Mononuclear cell (primary cell): ENCODE measurements around the gene ALX3. TPM values are rescaled to one million over a fixed set of nuclear protein-coding genes. Genes with fewer than 3 reads are reported as not detected.
"Not testable (repeated sequence)": the region's sequence is repeated elsewhere in the genome, so short reads cannot be mapped to it uniquely, and the experiment has no call there.

Experiments used
- H3K27me3 ChIP-seq: 2 replicates; pipeline ENCODE4 v1.6.0; 2011; ENCODE audit warnings: low read length, control low read depth; ENCODE audit not compliant: insufficient read depth
- H3K4me1 ChIP-seq: 2 replicates; pipeline ENCODE4 v1.5.1; 2011; ENCODE audit warnings: mild to moderate bottlenecking, low read length, control low read depth; ENCODE audit not compliant: insufficient read depth
- H3K4me3 ChIP-seq: 2 replicates; pipeline ENCODE4 v1.5.1; 2011; ENCODE audit warnings: mild to moderate bottlenecking, low read length, moderate library complexity
- H3K9me3 ChIP-seq: 2 replicates; pipeline ENCODE4 v1.5.1; 2011; ENCODE audit warnings: low read depth, mild to moderate bottlenecking, control low read depth, low read length
- total RNA-seq: library from RNA; depleted of rRNA; stranded (reverse); fragments of >200 nt; gene quantifications from one replicate; pipeline ENCODE4 v1.2.3, GENCODE V29; 2012

ALX3 gene
- total RNA-seq, 1 donor = not detected

GRCh38 chr1:110082477-110082876 is 12.0 kb upstream of the ALX3 start:
- no peak overlapping the region for H3K4me3 ChIP-seq
- H3K4me1 ChIP-seq = peaks cover 23% of the 10 kb centered on the region
- no peaks in the 10 kb centered on the region for H3K9me3 ChIP-seq
- H3K27me3 ChIP-seq = peaks cover 45% of the 10 kb centered on the region

- H3K9me3 ChIP-seq = no peaks in the 10 kb centered on the region
- no peak overlapping the region for H3K4me3 ChIP-seq
- H3K4me1 ChIP-seq = peaks cover 23% of the 10 kb centered on the region
- peaks cover 49% of the 10 kb centered on the region for H3K27me3 ChIP-seq
Measured at GRCh38 chr1:110081061-110081460, 10.6 kb upstream of the ALX3 start.

DNA sequence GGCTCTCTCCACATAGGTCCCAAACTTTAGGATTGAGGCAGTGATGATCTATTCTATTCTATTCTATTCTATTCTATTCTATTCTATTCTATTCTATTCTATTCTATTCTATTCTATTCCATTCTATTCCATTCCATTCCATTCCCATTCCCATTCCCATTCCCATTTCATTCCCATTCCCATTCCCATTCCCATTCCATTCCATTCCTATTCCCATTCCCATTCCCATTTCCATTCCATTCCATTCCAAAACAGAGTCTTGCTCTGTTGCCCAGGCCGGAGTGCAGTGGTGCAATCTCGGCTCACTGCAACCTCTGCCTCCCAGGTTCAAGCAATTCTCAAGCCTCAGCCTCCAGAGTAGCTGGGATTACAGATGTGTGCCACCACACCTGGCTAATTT is 9.5 kb upstream of the ALX3 start:
- peaks cover 38% of the 10 kb centered on the region for H3K27me3 ChIP-seq
- H3K4me3 ChIP-seq = not testable (repeated sequence)

GRCh38 chr1:110076789-110077500 is 6.5 kb upstream of the ALX3 start:
- H3K4me3 ChIP-seq = no peak overlapping the region
- H3K9me3 ChIP-seq = no peaks in the 10 kb centered on the region
- peaks cover 31% of the 10 kb centered on the region for H3K27me3 ChIP-seq

More for the DNA sequence above, 9.5 kb upstream of the ALX3 start:
- H3K4me1 ChIP-seq = peaks cover 21% of the 10 kb centered on the region
- not testable (repeated sequence) for H3K9me3 ChIP-seq

GRCh38 chr1:110074166-110074565 is 3.7 kb upstream of the ALX3 start:
- H3K9me3 ChIP-seq = no peaks in the 10 kb centered on the region
- no peak overlapping the region for H3K4me3 ChIP-seq
- H3K27me3 ChIP-seq = peaks cover 52% of the 10 kb centered on the region
- peaks cover 13% of the 10 kb centered on the region for H3K4me1 ChIP-seq

More at GRCh38 chr1:110076789-110077500, 6.5 kb upstream of the ALX3 start:
- no peaks in the 10 kb centered on the region for H3K4me1 ChIP-seq

DNA sequence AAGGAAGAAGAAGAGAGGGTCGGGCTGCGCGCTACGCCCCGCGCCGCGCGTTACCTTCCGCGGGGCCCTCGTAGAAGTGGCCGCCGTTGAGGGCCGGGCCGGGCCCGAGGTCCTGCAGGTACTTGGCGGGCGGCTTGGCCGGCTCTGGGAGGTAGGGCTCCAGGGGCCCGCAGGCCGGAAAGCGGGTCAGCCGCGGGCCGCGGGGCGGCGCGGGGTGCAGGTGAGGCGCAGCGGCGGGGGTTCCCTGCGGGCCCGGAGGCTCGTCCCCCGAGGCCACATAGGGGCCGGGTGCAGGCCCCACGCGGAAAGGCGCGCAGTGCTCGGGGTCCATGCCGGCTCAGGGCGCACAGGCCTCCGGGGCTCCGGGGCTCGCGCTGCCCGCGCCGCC is 196 bp downstream of the ALX3 start:
- Histone ChIP-seq H3K9me3 (no peaks in the 10 kb centered on the region), H3K27me3 (peaks cover 77% of the 10 kb centered on the region), H3K4me3 (no peak overlapping the region), H3K4me1 (peaks cover 32% of the 10 kb centered on the region)

DNA sequence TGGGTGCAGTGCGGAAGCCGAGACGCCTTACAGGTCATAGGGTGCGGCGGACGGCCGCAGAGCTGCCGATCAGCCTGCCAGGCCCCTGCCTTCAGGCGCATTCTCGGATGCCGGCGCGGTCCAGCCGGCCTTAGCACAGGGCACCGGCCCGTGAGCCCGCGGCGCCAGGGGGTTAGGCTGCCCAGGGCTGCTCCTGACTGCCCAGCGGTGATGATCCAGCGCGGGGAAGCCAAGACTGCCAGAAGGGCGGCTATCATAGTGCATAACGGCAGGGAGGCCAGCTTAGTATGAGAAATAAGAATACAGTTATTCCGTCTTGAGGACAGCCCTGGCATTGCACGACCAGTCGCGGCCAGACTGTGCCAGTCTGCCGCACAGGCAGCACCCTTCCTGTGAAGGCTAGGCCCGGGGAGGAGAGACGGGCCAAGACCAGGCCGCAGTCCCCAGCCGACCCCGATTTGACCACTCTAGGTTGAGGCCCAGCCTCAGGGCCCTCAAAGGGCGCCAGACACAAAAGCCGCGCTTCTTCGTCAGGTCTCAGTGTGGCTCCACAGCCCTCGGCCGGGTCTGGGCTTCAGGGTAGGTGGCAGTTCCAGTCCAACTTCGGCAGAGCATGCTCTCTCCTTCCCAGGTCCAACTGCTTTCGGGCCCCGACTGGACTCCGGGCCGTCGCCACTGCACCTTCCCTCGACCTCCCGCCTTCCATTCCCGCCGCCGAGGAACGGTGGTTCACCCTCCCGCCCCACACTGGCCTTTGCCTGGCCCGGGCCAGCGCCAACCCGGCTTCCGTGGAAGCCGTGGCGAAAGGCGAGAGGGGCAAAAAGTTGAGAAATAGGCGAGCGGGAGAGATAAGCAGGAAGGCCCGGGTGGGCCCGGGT is 829 bp downstream of the ALX3 start:
- H3K4me3 ChIP-seq = no peak overlapping the region
- peaks cover 77% of the 10 kb centered on the region for H3K27me3 ChIP-seq

GRCh38 chr1:110068646-110069403 is 1.6 kb downstream of the ALX3 start:
- no peaks in the 10 kb centered on the region for H3K9me3 ChIP-seq
- peaks cover 32% of the 10 kb centered on the region for H3K4me1 ChIP-seq
- H3K4me3 ChIP-seq = no peak overlapping the region
- H3K27me3 ChIP-seq = peaks cover 73% of the 10 kb centered on the region

More for the DNA sequence above, 829 bp downstream of the ALX3 start:
- H3K9me3 ChIP-seq = no peaks in the 10 kb centered on the region
- peaks cover 32% of the 10 kb centered on the region for H3K4me1 ChIP-seq

GRCh38 chr1:110067893-110068645 is 2.4 kb downstream of the ALX3 start:
- H3K4me3 ChIP-seq = no peak overlapping the region
- peaks cover 32% of the 10 kb centered on the region for H3K4me1 ChIP-seq
- H3K27me3 ChIP-seq = peaks cover 67% of the 10 kb centered on the region
- no peaks in the 10 kb centered on the region for H3K9me3 ChIP-seq

DNA sequence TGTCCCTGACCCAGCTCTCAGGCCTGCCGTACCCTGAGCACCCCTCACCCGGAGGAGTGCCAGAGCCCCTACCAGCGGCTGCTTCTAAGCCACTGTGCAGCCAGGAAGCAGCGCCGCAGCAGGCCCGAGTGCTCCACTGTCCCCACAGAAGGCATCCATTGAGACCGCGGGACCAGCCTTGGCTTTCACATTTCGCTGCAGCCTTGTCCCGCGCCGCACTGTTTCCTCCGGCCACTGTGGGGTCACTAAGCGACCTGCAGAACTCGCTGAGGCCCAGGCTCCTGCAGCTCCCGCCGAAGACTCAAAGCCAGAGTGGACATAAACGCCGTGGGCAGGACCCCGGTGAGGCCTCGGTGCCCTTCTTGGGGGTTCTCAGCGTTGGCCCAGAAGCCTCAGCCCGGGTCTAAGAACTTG is 3.0 kb downstream of the ALX3 start:
- H3K4me1 ChIP-seq = peaks cover 32% of the 10 kb centered on the region
- H3K4me3 ChIP-seq = no peak overlapping the region
- peaks cover 62% of the 10 kb centered on the region for H3K27me3 ChIP-seq
- H3K9me3 ChIP-seq = no peaks in the 10 kb centered on the region

DNA sequence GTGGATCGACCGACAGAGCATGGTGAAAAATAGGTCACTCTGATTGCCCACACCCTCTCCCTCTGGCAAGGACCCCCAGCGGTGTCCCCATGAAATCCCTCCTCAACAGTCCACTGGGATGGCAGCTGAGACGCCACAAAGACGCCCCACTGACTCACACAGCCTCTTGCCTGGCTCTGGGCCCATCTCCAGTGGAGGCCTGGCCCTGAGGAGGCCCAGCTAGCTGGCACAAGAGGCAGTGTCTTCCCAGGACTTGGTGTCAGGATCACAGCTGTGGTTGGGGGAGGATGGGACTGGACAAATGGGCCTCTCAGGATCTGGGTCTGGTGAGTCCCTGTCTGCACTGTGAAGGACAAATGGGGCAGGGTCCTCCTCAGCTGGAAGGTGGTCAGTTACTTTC is 4.6 kb downstream of the ALX3 start:
- H3K27me3 ChIP-seq = peaks cover 46% of the 10 kb centered on the region
- no peaks in the 10 kb centered on the region for H3K9me3 ChIP-seq
- H3K4me3 ChIP-seq = no peak overlapping the region
- H3K4me1 ChIP-seq = peaks cover 32% of the 10 kb centered on the region

DNA sequence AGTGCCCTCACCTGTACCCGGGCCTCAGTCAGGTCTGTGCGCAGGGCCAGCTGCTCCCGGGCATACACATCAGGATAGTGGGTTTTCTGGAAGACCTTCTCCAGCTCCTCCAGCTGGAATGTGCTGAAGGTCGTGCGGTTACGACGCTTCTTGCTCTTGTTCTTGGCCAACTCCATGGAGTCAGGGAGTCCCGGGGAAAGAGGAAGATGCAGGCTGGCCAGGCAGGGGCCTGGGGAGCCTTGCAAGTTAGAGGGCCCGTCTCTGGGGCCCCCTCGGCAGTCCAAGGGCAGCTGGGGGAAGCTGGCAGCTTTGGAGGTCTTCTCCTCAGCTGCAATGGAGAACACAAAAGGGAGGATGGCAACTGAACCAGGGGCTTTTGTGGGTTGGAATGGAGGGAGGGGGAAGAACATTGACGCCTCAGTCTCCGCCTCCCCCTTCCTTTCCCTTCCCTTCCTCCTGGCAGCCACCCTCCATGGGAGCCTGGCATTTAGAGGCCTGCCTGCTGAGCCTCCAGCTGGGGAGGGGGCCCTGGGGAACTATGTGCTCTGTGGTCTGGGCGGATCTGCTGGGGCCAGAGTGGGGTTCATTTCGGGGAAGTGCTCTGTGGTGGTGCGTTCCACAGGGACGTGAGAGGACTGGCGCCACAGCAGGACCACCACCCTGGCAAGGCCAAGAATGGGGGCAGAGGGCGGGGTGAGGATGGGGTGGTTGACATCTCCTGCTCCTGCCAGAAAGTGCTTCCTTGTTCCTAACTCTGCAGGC is 5.7 kb downstream of the ALX3 start:
- Histone ChIP-seq H3K9me3 (no peaks in the 10 kb centered on the region), H3K4me3 (no peak overlapping the region), H3K4me1 (peaks cover 25% of the 10 kb centered on the region), H3K27me3 (peaks cover 38% of the 10 kb centered on the region)

DNA sequence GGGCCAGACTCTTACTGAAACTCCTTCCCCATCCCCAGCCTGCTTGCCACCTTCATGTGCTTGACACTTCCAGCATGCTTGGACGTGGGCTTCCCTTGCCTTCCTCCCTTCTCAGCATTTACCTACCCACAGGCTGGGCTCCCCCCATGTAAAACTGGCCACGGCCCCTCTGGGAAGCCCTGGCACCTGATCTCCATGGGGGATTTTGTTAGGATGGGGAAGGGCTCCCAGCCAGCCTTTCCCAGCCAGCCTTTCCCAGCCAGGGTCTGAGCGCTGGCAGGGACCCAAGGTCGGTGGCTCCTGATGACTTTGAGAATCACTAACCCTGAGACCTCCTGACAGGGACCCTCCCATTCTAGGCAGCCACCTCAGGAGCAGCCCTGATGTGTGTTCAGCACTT is 6.7 kb downstream of the ALX3 start:
- no peak overlapping the region for H3K4me3 ChIP-seq
- no peaks in the 10 kb centered on the region for H3K9me3 ChIP-seq
- peaks cover 15% of the 10 kb centered on the region for H3K4me1 ChIP-seq
- H3K27me3 ChIP-seq = peaks cover 28% of the 10 kb centered on the region

- no peak overlapping the region for H3K4me3 ChIP-seq
- H3K27me3 ChIP-seq = peaks cover 17% of the 10 kb centered on the region
- H3K9me3 ChIP-seq = no peaks in the 10 kb centered on the region
- peaks cover 7% of the 10 kb centered on the region for H3K4me1 ChIP-seq
Measured at GRCh38 chr1:110062612-110063011, 7.9 kb downstream of the ALX3 start.
